ENCODE results near the gene TNRC6A.
A peak's percentile ranks its signal among the peaks of the same experiment; 100 is the strongest.
"Not testable (repeated sequence)": the region's sequence is repeated elsewhere in the genome, so short reads cannot be mapped to it uniquely, and the experiment has no call there.

The TNRC6A gene

GRCh38 chr16:24855678-24856077, 126.2 kb downstream of the TNRC6A start:
- ATAC-seq (ENCODE audit: low read depth) (no peak), DNase-seq (ENCODE audit: low spot score in 2 of 2) (no peak)
- Mint-ChIP-seq H3K36me3 (no peaks in the 10 kb centered on the region), H3K27ac (no peak overlapping the region), H3K9me3 (no peaks in the 10 kb centered on the region), H3K4me1 (no peaks in the 10 kb centered on the region), H3K27me3 (peaks cover 5% of the 10 kb centered on the region), H3K4me3 (no peak overlapping the region)

- H3K9me3 Mint-ChIP-seq, H3K27ac Mint-ChIP-seq, H3K4me3 Mint-ChIP-seq: not testable (repeated sequence)
These were observed 127.4 kb downstream of the TNRC6A start for GRCh38 chr16:24856871-24857270.

GRCh38 chr16:24858219-24859041, 129.0 kb downstream of the TNRC6A start:
- no peak overlapping the region for H3K27ac Mint-ChIP-seq
- peak; percentile 12 to 30 for DNase-seq (ENCODE audit: low spot score in 2 of 2)
- ATAC-seq (ENCODE audit: low read depth) = no peak
- no peak overlapping the region for H3K4me3 Mint-ChIP-seq
- peaks cover 6% of the 10 kb centered on the region for H3K27me3 Mint-ChIP-seq
- no peaks in the 10 kb centered on the region for H3K4me1 Mint-ChIP-seq
- H3K9me3 Mint-ChIP-seq = no peaks in the 10 kb centered on the region
- peaks cover 4% of the 10 kb centered on the region for H3K36me3 Mint-ChIP-seq

More at GRCh38 chr16:24856871-24857270, 127.4 kb downstream of the TNRC6A start:
- not testable (repeated sequence) for ATAC-seq (ENCODE audit: low read depth); H3K36me3 Mint-ChIP-seq; H3K27me3 Mint-ChIP-seq; H3K4me1 Mint-ChIP-seq; DNase-seq (ENCODE audit: low spot score in 2 of 2)

- no peak for DNase-seq (ENCODE audit: low spot score in 2 of 2)
- Mint-ChIP-seq H3K9me3 (peaks cover 11% of the 10 kb centered on the region), H3K27ac (no peak overlapping the region), H3K36me3 (peaks cover 8% of the 10 kb centered on the region), H3K4me3 (no peak overlapping the region), H3K27me3 (peaks cover 3% of the 10 kb centered on the region), H3K4me1 (no peaks in the 10 kb centered on the region)
- no peak for ATAC-seq (ENCODE audit: low read depth)
These were observed 132.0 kb downstream of the TNRC6A start for GRCh38 chr16:24861461-24861860.

GRCh38 chr16:24863582-24864437, 134.4 kb downstream of the TNRC6A start:
- peaks cover 11% of the 10 kb centered on the region for H3K9me3 Mint-ChIP-seq
- no peak overlapping the region for H3K4me3 Mint-ChIP-seq
- DNase-seq (ENCODE audit: low spot score in 2 of 2) = no peak
- ATAC-seq (ENCODE audit: low read depth) = no peak
- H3K27me3 Mint-ChIP-seq = peaks cover 3% of the 10 kb centered on the region
- H3K4me1 Mint-ChIP-seq = no peaks in the 10 kb centered on the region
- H3K36me3 Mint-ChIP-seq = peaks cover 8% of the 10 kb centered on the region
- no peak overlapping the region for H3K27ac Mint-ChIP-seq

- Mint-ChIP-seq H3K27me3 (peaks cover 5% of the 10 kb centered on the region), H3K4me1 (no peaks in the 10 kb centered on the region), H3K27ac (no peak overlapping the region), H3K36me3 (peaks cover 4% of the 10 kb centered on the region), H3K4me3 (no peak overlapping the region), H3K9me3 (peaks cover 9% of the 10 kb centered on the region)
- no peak for ATAC-seq (ENCODE audit: low read depth)
- DNase-seq (ENCODE audit: low spot score in 2 of 2) = no peak
These were observed 139.6 kb downstream of the TNRC6A start for GRCh38 chr16:24869033-24869432.

- ATAC-seq (ENCODE audit: low read depth) (no peak), DNase-seq (ENCODE audit: low spot score in 2 of 2) (no peak)
- peaks cover 2% of the 10 kb centered on the region for H3K9me3 Mint-ChIP-seq
- no peak overlapping the region for H3K4me3 Mint-ChIP-seq
- H3K4me1 Mint-ChIP-seq = no peaks in the 10 kb centered on the region
- peaks cover 9% of the 10 kb centered on the region for H3K27me3 Mint-ChIP-seq
- no peak overlapping the region for H3K27ac Mint-ChIP-seq
- no peaks in the 10 kb centered on the region for H3K36me3 Mint-ChIP-seq
These were observed 142.4 kb downstream of the TNRC6A start for GRCh38 chr16:24871891-24872290.

- no peak for DNase-seq (ENCODE audit: low spot score in 2 of 2)
- ATAC-seq (ENCODE audit: low read depth) = no peak
- Mint-ChIP-seq H3K27me3 (peaks cover 9% of the 10 kb centered on the region), H3K36me3 (no peaks in the 10 kb centered on the region), H3K27ac (no peak overlapping the region), H3K4me1 (no peaks in the 10 kb centered on the region), H3K4me3 (no peak overlapping the region), H3K9me3 (peaks cover 2% of the 10 kb centered on the region)
These were observed 143.6 kb downstream of the TNRC6A start for GRCh38 chr16:24873028-24873427.

- Mint-ChIP-seq H3K36me3 (no peaks in the 10 kb centered on the region), H3K4me3 (no peak overlapping the region), H3K9me3 (peaks cover 2% of the 10 kb centered on the region), H3K27ac (no peak overlapping the region), H3K4me1 (no peaks in the 10 kb centered on the region), H3K27me3 (peaks cover 12% of the 10 kb centered on the region)
- ATAC-seq (ENCODE audit: low read depth) = no peak
- DNase-seq (ENCODE audit: low spot score in 2 of 2) = no peak
These were observed 146.0 kb downstream of the TNRC6A start for GRCh38 chr16:24875466-24875865.

Measured in memory B cell (primary cell).